Kidney tubule cell (primary cell): ENCODE results near the gene NOX3.
"Not testable (repeated sequence)": the region's sequence is repeated elsewhere in the genome, so short reads cannot be mapped to it uniquely, and the experiment has no call there.

ENCODE experiments used
- DNase-seq: peaks from one replicate; pipeline ENCODE4 v3.0.0-alpha.2; 2018; ENCODE audit warnings: low spot score

Gene NOX3

GRCh38 chr6:155466539-155466938 lies 10.9 kb upstream of the NOX3 start:
- DNase-seq = no peak

- DNase-seq = no peak
Observed at GRCh38 chr6:155461556-155461955, 5.9 kb upstream of the NOX3 start.

GRCh38 chr6:155454471-155454870 lies 1.2 kb downstream of the NOX3 start:
- no peak for DNase-seq

- DNase-seq = no peak
Observed at GRCh38 chr6:155454008-155454407, 1.6 kb downstream of the NOX3 start.

GRCh38 chr6:155452576-155452975 lies 3.1 kb downstream of the NOX3 start:
- DNase-seq = no peak

GRCh38 chr6:155451530-155451929 lies 4.1 kb downstream of the NOX3 start:
- DNase-seq = not testable (repeated sequence)

- no peak for DNase-seq
Observed at GRCh38 chr6:155450240-155450581, 5.4 kb downstream of the NOX3 start.

GRCh38 chr6:155449450-155450239 lies 6.0 kb downstream of the NOX3 start:
- no peak for DNase-seq

GRCh38 chr6:155448668-155449449 lies 6.8 kb downstream of the NOX3 start:
- DNase-seq = no peak

- no peak for DNase-seq
Observed at GRCh38 chr6:155447949-155448348, 7.7 kb downstream of the NOX3 start.

- DNase-seq = no peak
Observed at GRCh38 chr6:155444952-155445903, 10.4 kb downstream of the NOX3 start.

- DNase-seq = peak; percentile 37
Observed at GRCh38 chr6:155444120-155444917, 11.3 kb downstream of the NOX3 start.

- no peak for DNase-seq
Observed at GRCh38 chr6:155443168-155443567, 12.5 kb downstream of the NOX3 start.

GRCh38 chr6:155442562-155442961 lies 13.1 kb downstream of the NOX3 start:
- DNase-seq = no peak

GRCh38 chr6:155441112-155441465 lies 14.6 kb downstream of the NOX3 start:
- no peak for DNase-seq

- DNase-seq = no peak
Observed at GRCh38 chr6:155440398-155441111, 15.1 kb downstream of the NOX3 start.

GRCh38 chr6:155439376-155439775 lies 16.3 kb downstream of the NOX3 start:
- DNase-seq = no peak

GRCh38 chr6:155436981-155437749 lies 18.5 kb downstream of the NOX3 start:
- no peak for DNase-seq

GRCh38 chr6:155434829-155435423 lies 20.7 kb downstream of the NOX3 start:
- DNase-seq = no peak

- no peak for DNase-seq
Observed at GRCh38 chr6:155434096-155434495, 21.5 kb downstream of the NOX3 start.
